OCI-LY7 (cell line): ENCODE measurements around the gene ABRAXAS1. TPM values are rescaled to one million over a fixed set of nuclear protein-coding genes. Genes with fewer than 3 reads are reported as not detected.

Experiments used
- BruUV-seq: library from RNA; stranded (reverse); fragments of 400-500 nt; replicated peaks from 2 replicates; lab custom pipeline; 2021; lab: Mats Ljungman, UMichigan
- CTCF ChIA-PET: fragments of 300-600 bp; sonication (Branson Sonifier 250); formaldehyde crosslinking; loops from one replicate; lab custom pipeline; 2022; ENCODE audit warnings: antibody characterized with exemption; ENCODE audit not compliant: unreplicated experiment; lab: Charles Lee
- POLR2A ChIA-PET: fragments of 300-600 bp; sonication (Branson Sonifier 250); formaldehyde crosslinking; loops from one replicate; lab custom pipeline; 2022; ENCODE audit warnings: antibody characterized with exemption; lab: Charles Lee
- DNase-seq: peaks from one replicate; pipeline ENCODE4 v3.0.0-alpha.2; 2015; ENCODE audit warnings: low spot score
- H2AFZ ChIP-seq: fragments of 200-600 bp; sonication (generic), shearing (Covaris generic); 2 replicates; pipeline ENCODE4 v1.6.1; 2014; ENCODE audit warnings: mild to moderate bottlenecking, antibody characterized with exemption, low read length, moderate library complexity
- H3K27ac ChIP-seq: fragments of 200-600 bp; sonication (generic); 2 replicates; pipeline ENCODE4 v1.5.1; 2014; ENCODE audit warnings: mixed run types, low read depth, mild to moderate bottlenecking, moderate library complexity, low read length, inconsistent platforms; ENCODE audit not compliant: poor library complexity, severe bottlenecking
- H3K36me3 ChIP-seq: fragments of 200-600 bp; sonication (generic); 2 replicates; pipeline ENCODE4 v1.6.1; 2014; ENCODE audit warnings: mild to moderate bottlenecking, antibody characterized with exemption, low read length, moderate library complexity, mixed read lengths; ENCODE audit not compliant: insufficient read depth
- H3K4me1 ChIP-seq: fragments of 200-600 bp; sonication (generic); 2 replicates; pipeline ENCODE4 v1.5.1; 2014; ENCODE audit warnings: mild to moderate bottlenecking, low read length; ENCODE audit not compliant: insufficient read depth, poor library complexity, severe bottlenecking
- H3K4me2 ChIP-seq: fragments of 200-600 bp; sonication (generic); 2 replicates; pipeline ENCODE4 v1.6.1; 2014; ENCODE audit warnings: mild to moderate bottlenecking, low read length
- H3K4me3 ChIP-seq: fragments of 200-600 bp; sonication (generic); 2 replicates; pipeline ENCODE4 v1.5.1; 2014; ENCODE audit warnings: mild to moderate bottlenecking, low read depth, low read length; ENCODE audit not compliant: poor library complexity, severe bottlenecking
- H3K79me2 ChIP-seq: fragments of 200-600 bp; sonication (generic); 2 replicates; pipeline ENCODE4 v1.6.1; 2016; ENCODE audit warnings: low read depth, mild to moderate bottlenecking, low read length, moderate library complexity, mixed read lengths; ENCODE audit not compliant: insufficient read depth
- H3K9me2 ChIP-seq: fragments of 200-600 bp; sonication (generic); 2 replicates; pipeline ENCODE4 v1.6.1; 2016; ENCODE audit warnings: mild to moderate bottlenecking, low read length, mixed read lengths; ENCODE audit not compliant: insufficient read depth
- H3K9me3 ChIP-seq: fragments of 200-600 bp; sonication (generic); 2 replicates; pipeline ENCODE4 v1.6.1; 2014; ENCODE audit warnings: mild to moderate bottlenecking, mixed run types, low read length, mixed read lengths
- H4K20me1 ChIP-seq: fragments of 200-600 bp; sonication (generic); 2 replicates; pipeline ENCODE4 v1.6.1; 2014; ENCODE audit warnings: mild to moderate bottlenecking, antibody characterized with exemption, low read length, moderate library complexity, mixed read lengths; ENCODE audit not compliant: insufficient read depth
- EZH2phosphoT487 ChIP-seq: fragments of 200-600 bp; sonication (generic); IDR thresholded peaks from 2 replicates; pipeline ENCODE4 v1.6.1; 2018; ENCODE audit warnings: low read depth, borderline replicate concordance, mild to moderate bottlenecking, mixed run types, antibody characterized with exemption, low read length, moderate library complexity, mixed read lengths
- intact Hi-C: fragments of 100-400 bp; cut with micrococcal nuclease; formaldehyde crosslinking; loops from one replicate; pipeline ENCODE4 v1.10.0; 2022; ENCODE audit not compliant: unreplicated experiment
- total RNA-seq, 2 experiments: library from RNA; depleted of rRNA in 1 of 2; stranded (reverse); fragments of >200 nt in 1 of 2; shearing (Covaris generic) in 1 of 2; gene quantifications; 2 replicates each; pipeline ENCODE4 v1.2.3, GENCODE V29; 2014 to 2022
- TF ChIP-seq, protein P1 (sequence below): fragments of 200-600 bp; sonication (generic); conservative IDR thresholded peaks from 2 replicates; pipeline ENCODE4 v1.5.1; 2014; ENCODE audit warnings: mild to moderate bottlenecking, antibody characterized with exemption, low read length, moderate library complexity, mixed read lengths

The ABRAXAS1 gene
- total RNA-seq, 2 experiments from 2014 or later: 24.4 to 26.5 TPM

DNA sequence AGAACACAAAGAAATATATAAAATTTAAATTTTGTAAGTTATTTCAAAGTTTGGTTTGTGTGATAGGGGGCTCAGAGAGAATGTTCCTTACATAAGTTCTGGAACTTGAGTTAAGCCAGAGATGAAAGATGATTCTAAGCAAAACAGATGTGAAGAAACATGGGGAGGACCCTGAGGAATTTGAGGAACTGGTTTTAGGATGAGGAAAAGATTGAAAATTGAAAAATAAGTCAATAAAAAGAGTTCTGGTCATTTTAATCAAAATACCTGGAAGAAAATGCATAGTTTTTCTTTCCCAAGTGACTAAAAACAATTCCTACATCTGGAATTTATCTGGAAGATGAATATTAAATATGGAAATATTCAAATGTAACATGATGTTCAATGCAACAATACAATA lies 66.7 kb downstream of the ABRAXAS1 start:
- H3K4me1 ChIP-seq: no peaks in the 10 kb centered on the region
- H3K79me2 ChIP-seq: peaks cover 42% of the 10 kb centered on the region; the same call in 1 of the 2 replicates
- DNase-seq: no peak
- H3K27ac ChIP-seq: no peak overlapping the region
- no TSS peak for BruUV-seq
- peaks cover 99% of the 10 kb centered on the region for H3K36me3 ChIP-seq
- H3K4me2 ChIP-seq: no peak overlapping the region
- POLR2A ChIA-PET: interaction anchor here (0.9 to 2.1 kb wide), 6 partner anchors 10 to 40 kb away, joined by 3 to 16 read pairs (median 4); no protein-coding TSS in a partner anchor
- intact Hi-C loops: no loop called here
- TF ChIP-seq EZH2phosphoT487: no peak
- TF ChIP-seq, protein P1, sequence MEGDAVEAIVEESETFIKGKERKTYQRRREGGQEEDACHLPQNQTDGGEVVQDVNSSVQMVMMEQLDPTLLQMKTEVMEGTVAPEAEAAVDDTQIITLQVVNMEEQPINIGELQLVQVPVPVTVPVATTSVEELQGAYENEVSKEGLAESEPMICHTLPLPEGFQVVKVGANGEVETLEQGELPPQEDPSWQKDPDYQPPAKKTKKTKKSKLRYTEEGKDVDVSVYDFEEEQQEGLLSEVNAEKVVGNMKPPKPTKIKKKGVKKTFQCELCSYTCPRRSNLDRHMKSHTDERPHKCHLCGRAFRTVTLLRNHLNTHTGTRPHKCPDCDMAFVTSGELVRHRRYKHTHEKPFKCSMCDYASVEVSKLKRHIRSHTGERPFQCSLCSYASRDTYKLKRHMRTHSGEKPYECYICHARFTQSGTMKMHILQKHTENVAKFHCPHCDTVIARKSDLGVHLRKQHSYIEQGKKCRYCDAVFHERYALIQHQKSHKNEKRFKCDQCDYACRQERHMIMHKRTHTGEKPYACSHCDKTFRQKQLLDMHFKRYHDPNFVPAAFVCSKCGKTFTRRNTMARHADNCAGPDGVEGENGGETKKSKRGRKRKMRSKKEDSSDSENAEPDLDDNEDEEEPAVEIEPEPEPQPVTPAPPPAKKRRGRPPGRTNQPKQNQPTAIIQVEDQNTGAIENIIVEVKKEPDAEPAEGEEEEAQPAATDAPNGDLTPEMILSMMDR: no peak
- H3K9me3 ChIP-seq: no peaks in the 10 kb centered on the region
- H2AFZ ChIP-seq: no peak overlapping the region
- H3K9me2 ChIP-seq: no peaks in the 10 kb centered on the region
- H4K20me1 ChIP-seq: no peaks in the 10 kb centered on the region
- CTCF ChIA-PET: no interaction called here
- H3K4me3 ChIP-seq: no peak overlapping the region

GRCh38 chr4:83417566-83417965 lies 67.3 kb downstream of the ABRAXAS1 start:
- POLR2A ChIA-PET: interaction anchor here (0.9 to 1.1 kb wide), 3 partner anchors 12 to 25 kb away, joined by 3 to 5 read pairs (median 4); no protein-coding TSS in a partner anchor
- CTCF ChIA-PET: no interaction called here
- H3K36me3 ChIP-seq: peaks cover 99% of the 10 kb centered on the region

DNA sequence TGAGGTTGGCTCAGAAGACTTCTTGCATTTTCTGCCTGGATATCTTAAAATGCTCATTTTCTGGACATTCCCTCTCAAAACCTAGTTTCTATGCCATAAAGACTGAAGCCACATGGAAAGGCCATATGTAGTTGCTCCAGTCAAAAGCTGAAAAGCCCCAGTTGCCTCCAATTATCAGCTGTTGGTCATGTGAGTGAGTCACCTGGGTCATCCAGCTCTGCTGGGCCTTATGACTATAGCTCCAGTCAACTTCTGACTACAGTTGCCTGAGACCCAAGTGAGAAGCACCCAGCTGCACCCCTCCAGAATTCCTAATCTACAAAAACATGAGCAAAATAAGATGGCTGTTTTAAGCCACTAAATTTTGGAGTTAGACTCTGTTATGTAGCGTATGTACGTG lies 71.2 kb downstream of the ABRAXAS1 start:
- no TSS peak for BruUV-seq
- Histone ChIP-seq H3K36me3 (peaks cover 98% of the 10 kb centered on the region), H3K4me2 (no peak overlapping the region), H3K9me2 (no peaks in the 10 kb centered on the region), H4K20me1 (no peaks in the 10 kb centered on the region), H3K79me2 (peaks cover 10% of the 10 kb centered on the region; the same call in 1 of the 2 replicates), H2AFZ (no peak overlapping the region), H3K27ac (no peak overlapping the region), H3K9me3 (no peaks in the 10 kb centered on the region), H3K4me3 (no peak overlapping the region), H3K4me1 (no peaks in the 10 kb centered on the region)
- ChIA-PET POLR2A (interaction anchor here (0.6 to 1.8 kb wide), 3 partner anchors 8 to 18 kb away, joined by 3 to 11 read pairs (median 5); no protein-coding TSS in a partner anchor), CTCF (no interaction called here)
- TF ChIP-seq EZH2phosphoT487: no peak
- TF ChIP-seq, protein P1: no peak
- DNase-seq: no peak
- intact Hi-C loops: no loop called here

More at GRCh38 chr4:83417566-83417965, 67.3 kb downstream of the ABRAXAS1 start:
- DNase-seq: no peak
- Histone ChIP-seq H3K9me3 (no peaks in the 10 kb centered on the region), H3K9me2 (no peaks in the 10 kb centered on the region), H3K79me2 (peaks cover 35% of the 10 kb centered on the region; the same call in 1 of the 2 replicates), H3K4me1 (no peaks in the 10 kb centered on the region), H3K4me3 (no peak overlapping the region), H3K27ac (no peak overlapping the region), H3K4me2 (no peak overlapping the region), H4K20me1 (no peaks in the 10 kb centered on the region), H2AFZ (no peak overlapping the region)
- intact Hi-C loops: no loop called here
- no peak for TF ChIP-seq EZH2phosphoT487
- TF ChIP-seq, protein P1: no peak
- BruUV-seq: no TSS peak
